Measurements from ENCODE around the gene EIF1. TPM values are rescaled to one million over a fixed set of nuclear protein-coding genes. Genes with fewer than 3 reads are reported as not detected.

The EIF1 gene
- polyA plus RNA-seq, 1 donor from 2014 or later = 257 TPM

DNA sequence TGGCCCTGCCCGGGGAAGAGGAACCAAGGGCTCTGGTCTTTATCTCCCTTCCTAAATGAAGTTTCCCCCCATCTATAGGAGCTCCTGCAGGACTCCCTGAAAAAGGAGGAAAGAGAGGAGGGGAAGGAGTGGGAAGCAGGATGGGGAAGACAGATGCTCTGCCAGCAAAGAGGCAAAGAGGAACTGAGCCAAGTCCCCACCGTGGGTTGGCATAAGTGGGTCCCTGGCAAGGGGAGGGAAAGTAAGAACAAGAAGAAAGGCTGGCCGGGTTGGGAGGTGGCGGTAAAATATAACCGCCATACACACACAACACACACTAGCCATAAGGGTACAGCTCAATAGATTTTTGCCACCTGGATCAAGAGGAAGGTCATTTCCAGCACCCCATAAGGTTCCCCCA is 6.1 kb upstream of the EIF1 start:
- H3K79me2 ChIP-seq (replicated peaks; ENCODE audit: insufficient read depth, low read length) = no peaks in the 10 kb centered on the region
- H3K4me3 ChIP-seq (ENCODE audit: low read length) = peak overlapping the region; percentile 57
- no peak overlapping the region for H2AFZ ChIP-seq (ENCODE audit: low read depth, low read length)
- peak overlapping the region; percentile 100 for H3K27ac ChIP-seq (ENCODE audit: low read length)
- H3K4me2 ChIP-seq (ENCODE audit: low read length) = no peak overlapping the region
- TF ChIP-seq SMC3 (conservative IDR thresholded peaks at IDR 0.05; ENCODE audit: poor library complexity) = no peak
- no peak for TF ChIP-seq EP300 (conservative IDR thresholded peaks at IDR 0.05; ENCODE audit: poor library complexity, severe bottlenecking)
- TF ChIP-seq POLR2AphosphoS5 (IDR thresholded peaks at IDR 0.05) = no peak
- no peak for TF ChIP-seq EZH2 (IDR thresholded peaks at IDR 0.05; ENCODE audit: borderline replicate concordance, insufficient read depth, low read length, poor library complexity, severe bottlenecking)
- TF ChIP-seq MXI1 (conservative IDR thresholded peaks at IDR 0.05; ENCODE audit: poor library complexity, severe bottlenecking) = no peak
- TF ChIP-seq CTCF (IDR thresholded peaks at IDR 0.05; ENCODE audit: poor library complexity, severe bottlenecking) = no peak
- TF ChIP-seq TAF1 (IDR thresholded peaks at IDR 0.05; ENCODE audit: low read depth) = no peak
- no peak for TF ChIP-seq RAD21 (conservative IDR thresholded peaks at IDR 0.05)
- TF ChIP-seq, protein P1, sequence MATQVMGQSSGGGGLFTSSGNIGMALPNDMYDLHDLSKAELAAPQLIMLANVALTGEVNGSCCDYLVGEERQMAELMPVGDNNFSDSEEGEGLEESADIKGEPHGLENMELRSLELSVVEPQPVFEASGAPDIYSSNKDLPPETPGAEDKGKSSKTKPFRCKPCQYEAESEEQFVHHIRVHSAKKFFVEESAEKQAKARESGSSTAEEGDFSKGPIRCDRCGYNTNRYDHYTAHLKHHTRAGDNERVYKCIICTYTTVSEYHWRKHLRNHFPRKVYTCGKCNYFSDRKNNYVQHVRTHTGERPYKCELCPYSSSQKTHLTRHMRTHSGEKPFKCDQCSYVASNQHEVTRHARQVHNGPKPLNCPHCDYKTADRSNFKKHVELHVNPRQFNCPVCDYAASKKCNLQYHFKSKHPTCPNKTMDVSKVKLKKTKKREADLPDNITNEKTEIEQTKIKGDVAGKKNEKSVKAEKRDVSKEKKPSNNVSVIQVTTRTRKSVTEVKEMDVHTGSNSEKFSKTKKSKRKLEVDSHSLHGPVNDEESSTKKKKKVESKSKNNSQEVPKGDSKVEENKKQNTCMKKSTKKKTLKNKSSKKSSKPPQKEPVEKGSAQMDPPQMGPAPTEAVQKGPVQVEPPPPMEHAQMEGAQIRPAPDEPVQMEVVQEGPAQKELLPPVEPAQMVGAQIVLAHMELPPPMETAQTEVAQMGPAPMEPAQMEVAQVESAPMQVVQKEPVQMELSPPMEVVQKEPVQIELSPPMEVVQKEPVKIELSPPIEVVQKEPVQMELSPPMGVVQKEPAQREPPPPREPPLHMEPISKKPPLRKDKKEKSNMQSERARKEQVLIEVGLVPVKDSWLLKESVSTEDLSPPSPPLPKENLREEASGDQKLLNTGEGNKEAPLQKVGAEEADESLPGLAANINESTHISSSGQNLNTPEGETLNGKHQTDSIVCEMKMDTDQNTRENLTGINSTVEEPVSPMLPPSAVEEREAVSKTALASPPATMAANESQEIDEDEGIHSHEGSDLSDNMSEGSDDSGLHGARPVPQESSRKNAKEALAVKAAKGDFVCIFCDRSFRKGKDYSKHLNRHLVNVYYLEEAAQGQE (IDR thresholded peaks at IDR 0.05; ENCODE audit: borderline replicate concordance) = no peak
- peak overlapping the region; percentile 76 for H3K9ac ChIP-seq (ENCODE audit: low read length)
- no peaks in the 10 kb centered on the region for H4K20me1 ChIP-seq (ENCODE audit: insufficient read depth)
- H3K9me2 ChIP-seq (ENCODE audit: insufficient read depth, low read length) = no peaks in the 10 kb centered on the region
- H3F3A ChIP-seq (ENCODE audit: insufficient read depth, low read length, poor library complexity, severe bottlenecking) = peaks cover 5% of the 10 kb centered on the region
- no peaks in the 10 kb centered on the region for H3K9me3 ChIP-seq (ENCODE audit: low read length)
- no peaks in the 10 kb centered on the region for H3K27me3 ChIP-seq (ENCODE audit: insufficient read depth, low read depth, low read length)
- H3K36me3 ChIP-seq (ENCODE audit: insufficient read depth, low read length) = no peaks in the 10 kb centered on the region

DNA sequence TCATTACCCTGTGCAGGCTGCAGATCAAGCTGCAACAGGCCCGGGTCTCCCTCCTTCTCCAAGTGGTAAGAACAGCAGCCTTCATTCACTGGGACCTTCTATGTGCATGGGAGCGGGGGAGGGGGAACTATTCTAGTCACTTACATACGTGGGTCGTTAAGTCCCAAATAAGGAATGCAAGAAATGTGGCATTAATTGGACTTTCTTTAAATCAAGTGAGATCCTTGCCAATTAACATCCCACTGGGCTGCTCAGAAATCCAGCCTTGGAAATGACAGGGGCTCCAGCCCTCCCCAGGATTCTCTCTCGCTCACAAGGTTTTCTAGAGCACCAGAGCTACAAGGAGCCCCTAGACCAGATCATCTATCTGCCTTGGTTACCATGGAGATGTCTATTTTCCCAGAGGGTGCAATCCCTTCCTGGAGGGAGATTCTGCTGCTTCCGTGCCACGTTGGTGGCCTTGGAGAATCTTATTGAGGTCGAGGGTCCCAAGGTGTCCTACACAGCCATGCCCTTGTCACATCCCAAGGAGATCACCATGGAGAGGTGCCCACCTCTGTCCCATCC is 5.2 kb upstream of the EIF1 start:
- Histone ChIP-seq H3K4me2 (ENCODE audit: low read length) (peak overlapping the region; percentile 85), H3F3A (ENCODE audit: insufficient read depth, low read length, poor library complexity, severe bottlenecking) (peaks cover 8% of the 10 kb centered on the region), H4K20me1 (ENCODE audit: insufficient read depth) (no peaks in the 10 kb centered on the region), H3K27me3 (ENCODE audit: insufficient read depth, low read depth, low read length) (no peaks in the 10 kb centered on the region), H3K27ac (ENCODE audit: low read length) (peak overlapping the region; percentile 100), H3K4me3 (ENCODE audit: low read length) (peak overlapping the region; percentile 57), H3K79me2 (replicated peaks; ENCODE audit: insufficient read depth, low read length) (no peaks in the 10 kb centered on the region), H3K9me3 (ENCODE audit: low read length) (no peaks in the 10 kb centered on the region), H2AFZ (ENCODE audit: low read depth, low read length) (peak overlapping the region; percentile 36), H3K9me2 (ENCODE audit: insufficient read depth, low read length) (no peaks in the 10 kb centered on the region), H3K9ac (ENCODE audit: low read length) (peak overlapping the region; percentile 76), H3K36me3 (ENCODE audit: insufficient read depth, low read length) (no peaks in the 10 kb centered on the region)
- TF ChIP-seq EP300 (conservative IDR thresholded peaks at IDR 0.05; ENCODE audit: poor library complexity, severe bottlenecking) (peak; percentile 54), MXI1 (conservative IDR thresholded peaks at IDR 0.05; ENCODE audit: poor library complexity, severe bottlenecking) (peak; percentile 12), SMC3 (conservative IDR thresholded peaks at IDR 0.05; ENCODE audit: poor library complexity) (peak; percentile 50), POLR2AphosphoS5 (IDR thresholded peaks at IDR 0.05) (peak; percentile 21), EZH2 (IDR thresholded peaks at IDR 0.05; ENCODE audit: borderline replicate concordance, insufficient read depth, low read length, poor library complexity, severe bottlenecking) (no peak), CTCF (IDR thresholded peaks at IDR 0.05; ENCODE audit: poor library complexity, severe bottlenecking) (peak; percentile 13), RAD21 (conservative IDR thresholded peaks at IDR 0.05) (peak; percentile 30), TAF1 (IDR thresholded peaks at IDR 0.05; ENCODE audit: low read depth) (no peak)
- TF ChIP-seq, protein P1 (IDR thresholded peaks at IDR 0.05; ENCODE audit: borderline replicate concordance) = peak; percentile 82
